K562 (cell line): Measurements from ENCODE around the gene GYS1. TPM values are rescaled to one million over a fixed set of nuclear protein-coding genes. Genes with fewer than 3 reads are reported as not detected.

Source experiments
- CBX1 ChIP-seq: sonication (generic); IDR thresholded peaks from 2 replicates; pipeline ENCODE4 v1.6.1; 2016; ENCODE audit warnings: antibody characterized with exemption, low read depth, mild to moderate bottlenecking
- EP300 ChIP-seq: IDR thresholded peaks from 2 replicates; pipeline ENCODE4 v1.6.1; 2012; ENCODE audit warnings: low read length, improper control_type of control experiment
- ETV1 ChIP-seq: fragments of 450-650 bp; conservative IDR thresholded peaks from 2 replicates; pipeline ENCODE4 v1.6.1; 2016; ENCODE audit warnings: missing genetic modification characterization, control low read depth, low read depth, missing compliant biosample characterization
- EZH2 ChIP-seq: IDR thresholded peaks from 2 replicates; pipeline ENCODE4 v1.6.1; 2012; ENCODE audit warnings: low read depth, mild to moderate bottlenecking, inconsistent platforms, low read length, borderline replicate concordance
- KAT2B ChIP-seq: IDR thresholded peaks from one replicate; pipeline ENCODE4 v1.6.1; 2012; ENCODE audit warnings: low read depth, mild to moderate bottlenecking, control low read depth, inconsistent platforms, low read length, moderate library complexity
- MEIS2 ChIP-seq: fragments of 450-650 bp; IDR thresholded peaks from 2 replicates; pipeline ENCODE4 v1.6.1; 2014; ENCODE audit warnings: mild to moderate bottlenecking; ENCODE audit not compliant: partially characterized antibody
- MLX ChIP-seq, 2 experiments: fragments of 450-650 bp in 1 of 2; sonication (generic) in 1 of 2; formaldehyde crosslinking; conservative IDR thresholded peaks; 2 replicates each; pipeline versions ENCODE4 v1.4.0 to v1.8.1; 2020 to 2022; ENCODE audit warnings: mild to moderate bottlenecking in 1 of 2, missing genetic modification reagents in 1 of 2
- NR2C2 ChIP-seq, 2 experiments: fragments of 200-800 bp in 1 of 2; sonication (Bioruptor generic) in 1 of 2; sonication (generic) in 1 of 2; formaldehyde crosslinking in 1 of 2; IDR thresholded peaks; 2 replicates each; pipeline versions ENCODE4 v1.6.1 to v1.8.0; 2016 to 2022; ENCODE audit warnings: mild to moderate bottlenecking in 1 of 2, missing compliant biosample characterization in 1 of 2, missing genetic modification characterization in 1 of 2, missing genetic modification reagents in 1 of 2
- NR2F6 ChIP-seq: fragments of 450-650 bp; formaldehyde crosslinking; IDR thresholded peaks from 2 replicates; pipeline ENCODE4 v1.4.0; 2020; ENCODE audit warnings: mild to moderate bottlenecking
- PBX2 ChIP-seq, 2 experiments: IDR thresholded peaks in 1 of 2; conservative IDR thresholded peaks in 1 of 2; 2 replicates each; pipeline ENCODE4 v1.6.1; 2016; ENCODE audit warnings: low read depth in 2 of 2, mild to moderate bottlenecking in 1 of 2, missing compliant biosample characterization in 1 of 2, missing genetic modification characterization in 1 of 2, moderate library complexity in 1 of 2
- RCOR1 ChIP-seq, 2 experiments: IDR thresholded peaks; 2 replicates each; pipeline ENCODE4 v1.6.1; 2012; ENCODE audit warnings: low read depth in 2 of 2, low read length in 2 of 2, borderline replicate concordance in 1 of 2, improper control_type of control experiment in 1 of 2
- RREB1 ChIP-seq: fragments of 250-450 bp; sonication (Bioruptor Pico); IDR thresholded peaks from 2 replicates; pipeline ENCODE4 v1.4.0; 2020
- SRF ChIP-seq, 2 experiments: fragments of 250-450, 450-650 bp in 1 of 2; sonication (Bioruptor Pico) in 1 of 2; sonication (generic) in 1 of 2; formaldehyde crosslinking; IDR thresholded peaks; 2 replicates each; pipeline versions ENCODE4 v1.5.0 to v1.5.1; 2020 to 2022; ENCODE audit warnings: mild to moderate bottlenecking in 1 of 2, missing genetic modification reagents in 1 of 2
- TAL1 ChIP-seq: fragments of 450-650 bp; IDR thresholded peaks from 2 replicates; pipeline ENCODE4 v1.6.1; 2016; ENCODE audit warnings: mild to moderate bottlenecking
- ZNF239 ChIP-seq: fragments of 250-450 bp; sonication (Bioruptor Pico); IDR thresholded peaks from 2 replicates; pipeline ENCODE4 v1.4.0; 2020; ENCODE audit warnings: mild to moderate bottlenecking
- ZNF354B ChIP-seq: fragments of 250-450 bp; sonication (Bioruptor Pico); IDR thresholded peaks from 2 replicates; pipeline ENCODE4 v1.4.0; 2020
- ZNF512 ChIP-seq: IDR thresholded peaks from 2 replicates; pipeline ENCODE4 v1.6.1; 2016; ENCODE audit warnings: missing genetic modification characterization, missing compliant biosample characterization
- polyA plus RNA-seq, 8 experiments: library from polyadenylated mRNA; depleted of rRNA in 4 of 8; stranded (reverse) in 5 of 8; unstranded in 3 of 8; fragments of >200 nt; fragmentation: Nextera tagmentation in 2 of 8; fragmentation: Illumina TruSeq in 1 of 8; extraction: Ambion mirVana in 2 of 8; extraction: Trizol in 1 of 8; gene quantifications; 2 replicates each; pipeline versions ENCODE4 v1.2.1 to v1.2.3, GENCODE V29; 2011 to 2014; ENCODE audit warnings: inconsistent platforms in 1 of 8, missing spikeins in 1 of 8
- total RNA-seq, 7 experiments: library from RNA; depleted of rRNA in 6 of 7; stranded (reverse); fragments of >200 nt in 6 of 7; fragmentation: Illumina TruSeq in 2 of 7; extraction: Trizol in 2 of 7; gene quantifications; 2 replicates each; pipeline versions ENCODE4 v1.2.1 to v1.2.3, GENCODE V29; 2011 to 2021; ENCODE audit warnings: low replicate concordance in 1 of 7

The GYS1 gene
- total and polyA plus RNA-seq, 9 of the 15 experiments (the other 6 are each of a cell fraction or from before 2014, with no cell fraction given): 1.9 to 31.1 (median 15.2) TPM

GRCh38 chr19:48943081-48943480 lies 50.0 kb downstream of the GYS1 start (continued):
- TF ChIP-seq EP300 (peak; percentile 54; the same call in 1 of the 2 replicates), KAT2B (no peak), MEIS2 (peak; percentile 27), PBX2 (CRISPR knock-in tag; IDR thresholded peaks at IDR 0.05; ENCODE audit: low read depth) (no peak), PBX2 (tag; conservative IDR thresholded peaks at IDR 0.05; ENCODE audit: low read depth) (0 out of 2 replicates have a peak, but pooled peaks have one; percentile 15), ZNF239 (no peak), MLX (CRISPR knock-in tag; conservative IDR thresholded peaks at IDR 0.05) (no peak), RREB1 (CRISPR knock-in tag) (no peak), SRF (CRISPR knock-in tag; IDR thresholded peaks at IDR 0.05) (no peak), EZH2 (no peak), ZNF354B (CRISPR knock-in tag) (no peak), RCOR1 (IDR thresholded peaks at IDR 0.05; ENCODE audit: borderline replicate concordance in 1 of 2, low read depth in 2 of 2, low read length in 2 of 2) (0 out of 4 replicates have a peak, but pooled peaks of 1 of the 2 experiments have one; percentile 11), ETV1 (tag) (peak; percentile 65), TAL1 (no peak), ZNF512 (tag) (no peak), NR2C2 (CRISPR knock-in tag; IDR thresholded peaks at IDR 0.05) (no peak), NR2C2 (tag; IDR thresholded peaks at IDR 0.05) (peak; percentile 67), NR2F6 (CRISPR knock-in tag) (no peak), CBX1 (no peak)
